Fibroblast of skin of left biceps (primary cell): Measurements from ENCODE around the gene SORL1.

ENCODE experiments used
- DNase-seq, 2 experiments: peaks; one replicate each; pipeline ENCODE4 v3.0.0-alpha.2; 2013; ENCODE audit warnings: low read depth in 2 of 2

Gene SORL1

GRCh38 chr11:121534131-121535093, 82.3 kb downstream of the SORL1 start:
- peak in 1 of 2 experiments; percentile 21 for DNase-seq

GRCh38 chr11:121535129-121535796, 83.1 kb downstream of the SORL1 start:
- DNase-seq = no peak

- DNase-seq = no peak
Observed at GRCh38 chr11:121536126-121536525, 84.0 kb downstream of the SORL1 start.

GRCh38 chr11:121538054-121538453, 85.9 kb downstream of the SORL1 start:
- no peak for DNase-seq

GRCh38 chr11:121539000-121539399, 86.9 kb downstream of the SORL1 start:
- DNase-seq = no peak

GRCh38 chr11:121540627-121541026, 88.5 kb downstream of the SORL1 start:
- no peak for DNase-seq

GRCh38 chr11:121543836-121544380, 91.8 kb downstream of the SORL1 start:
- DNase-seq = no peak

GRCh38 chr11:121544956-121545355, 92.8 kb downstream of the SORL1 start:
- no peak for DNase-seq

GRCh38 chr11:121547574-121547973, 95.5 kb downstream of the SORL1 start:
- DNase-seq = no peak

- DNase-seq = no peak
Observed at GRCh38 chr11:121550247-121551030, 98.3 kb downstream of the SORL1 start.

GRCh38 chr11:121551463-121551862, 99.3 kb downstream of the SORL1 start:
- DNase-seq = no peak

GRCh38 chr11:121552154-121552553, 100.0 kb downstream of the SORL1 start:
- DNase-seq = no peak

GRCh38 chr11:121552644-121553043, 100.5 kb downstream of the SORL1 start:
- no peak for DNase-seq

- DNase-seq = no peak
Observed at GRCh38 chr11:121553389-121553788, 101.3 kb downstream of the SORL1 start.

GRCh38 chr11:121553806-121554205, 101.7 kb downstream of the SORL1 start:
- DNase-seq = no peak

- no peak for DNase-seq
Observed at GRCh38 chr11:121554552-121554951, 102.4 kb downstream of the SORL1 start.

- DNase-seq = no peak
Observed at GRCh38 chr11:121555121-121555520, 103.0 kb downstream of the SORL1 start.

- no peak for DNase-seq
Observed at GRCh38 chr11:121556937-121557336, 104.8 kb downstream of the SORL1 start.

GRCh38 chr11:121557348-121557747, 105.2 kb downstream of the SORL1 start:
- no peak for DNase-seq

GRCh38 chr11:121559606-121560200, 107.6 kb downstream of the SORL1 start:
- DNase-seq = no peak

GRCh38 chr11:121560236-121560635, 108.1 kb downstream of the SORL1 start:
- no peak for DNase-seq
